ENCODE measurements around the gene RASD1.
"Not testable (repeated sequence)": the region's sequence is repeated elsewhere in the genome, so short reads cannot be mapped to it uniquely, and the experiment has no call there.

Gene RASD1

GRCh38 chr17:17497845-17498520, 1.8 kb upstream of the RASD1 start:
- no peak for DNase-seq (ENCODE audit: low read depth in 3 of 3, low spot score in 1 of 3)

GRCh38 chr17:17497065-17497844, 1.1 kb upstream of the RASD1 start:
- no peak for DNase-seq (ENCODE audit: low read depth in 3 of 3, low spot score in 1 of 3)

GRCh38 chr17:17495536-17496188, 533 bp downstream of the RASD1 start:
- no peak for DNase-seq (ENCODE audit: low read depth in 3 of 3, low spot score in 1 of 3)

- no peak for DNase-seq (ENCODE audit: low read depth in 3 of 3, low spot score in 1 of 3)
Measured at GRCh38 chr17:17494870-17495535, 1.2 kb downstream of the RASD1 start.

- no peak for DNase-seq (ENCODE audit: low read depth in 3 of 3, low spot score in 1 of 3)
Measured at GRCh38 chr17:17494499-17494869, 1.7 kb downstream of the RASD1 start.

GRCh38 chr17:17493986-17494466, 2.2 kb downstream of the RASD1 start:
- DNase-seq (ENCODE audit: low read depth in 3 of 3, low spot score in 1 of 3) = no peak

- no peak for DNase-seq (ENCODE audit: low read depth in 3 of 3, low spot score in 1 of 3)
Measured at GRCh38 chr17:17493249-17493985, 2.8 kb downstream of the RASD1 start.

- DNase-seq (ENCODE audit: low read depth in 3 of 3, low spot score in 1 of 3) = no peak
Measured at GRCh38 chr17:17492571-17492970, 3.6 kb downstream of the RASD1 start.

GRCh38 chr17:17492085-17492484, 4.1 kb downstream of the RASD1 start:
- DNase-seq (ENCODE audit: low read depth in 3 of 3, low spot score in 1 of 3) = no peak

GRCh38 chr17:17491546-17491988, 4.6 kb downstream of the RASD1 start:
- DNase-seq (ENCODE audit: low read depth in 3 of 3, low spot score in 1 of 3) = no peak

GRCh38 chr17:17491031-17491471, 5.1 kb downstream of the RASD1 start:
- DNase-seq (ENCODE audit: low read depth in 3 of 3, low spot score in 1 of 3) = no peak

- no peak for DNase-seq (ENCODE audit: low read depth in 3 of 3, low spot score in 1 of 3)
Measured at GRCh38 chr17:17487998-17488397, 8.2 kb downstream of the RASD1 start.

GRCh38 chr17:17486416-17486815, 9.8 kb downstream of the RASD1 start:
- not testable (repeated sequence) for DNase-seq (ENCODE audit: low read depth in 3 of 3, low spot score in 1 of 3)

GRCh38 chr17:17485420-17485819, 10.8 kb downstream of the RASD1 start:
- DNase-seq (ENCODE audit: low read depth in 3 of 3, low spot score in 1 of 3) = no peak

- DNase-seq (ENCODE audit: low read depth in 3 of 3, low spot score in 1 of 3) = no peak
Measured at GRCh38 chr17:17484451-17484899, 11.7 kb downstream of the RASD1 start.

- DNase-seq (ENCODE audit: low read depth in 3 of 3, low spot score in 1 of 3) = no peak
Measured at GRCh38 chr17:17481860-17482259, 14.3 kb downstream of the RASD1 start.

GRCh38 chr17:17480593-17481148, 15.5 kb downstream of the RASD1 start:
- no peak for DNase-seq (ENCODE audit: low read depth in 3 of 3, low spot score in 1 of 3)

- no peak for DNase-seq (ENCODE audit: low read depth in 3 of 3, low spot score in 1 of 3)
Measured at GRCh38 chr17:17479209-17479608, 17.0 kb downstream of the RASD1 start.

GRCh38 chr17:17476865-17477467, 19.2 kb downstream of the RASD1 start, which contains the start of gene MED9:
Gene MED9 (plus strand): TSS chr17:17477000. CDS start chr17:17477042, 42 bp downstream.
- DNase-seq (ENCODE audit: low read depth in 3 of 3, low spot score in 1 of 3) = peak; percentile 86 to 97 (median 90)

- DNase-seq (ENCODE audit: low read depth in 3 of 3, low spot score in 1 of 3) = no peak
Measured at GRCh38 chr17:17474341-17474740, 21.9 kb downstream of the RASD1 start.

Data from stimulated activated CD4-positive, alpha-beta T cell treated with anti-CD3 and anti-CD28 coated beads, TNF-alpha, amount 100 ng/mL, for 1 hour (primary cell).